GM12891 (cell line): ENCODE results near the gene TAB2.

Experiments
- POLR2A ChIP-seq: IDR thresholded peaks from 2 replicates; pipeline ENCODE4 v1.6.1; 2011; ENCODE audit warnings: low read depth, low read length, control low read depth
- POLR2AphosphoS5 ChIP-seq: IDR thresholded peaks from 2 replicates; pipeline ENCODE4 v1.6.1; 2011; ENCODE audit warnings: low read depth, low read length, control low read depth
- POU2F2 ChIP-seq: IDR thresholded peaks from 2 replicates; pipeline ENCODE4 v1.6.1; 2011; ENCODE audit warnings: low read depth, mild to moderate bottlenecking, control low read depth, low read length, moderate library complexity
- TAF1 ChIP-seq: IDR thresholded peaks from 2 replicates; pipeline ENCODE4 v1.6.1; 2011; ENCODE audit warnings: low read depth, low read length, control low read depth

- no peak for TF ChIP-seq POU2F2
- no peak for TF ChIP-seq POLR2A
- no peak for TF ChIP-seq POLR2AphosphoS5
- TF ChIP-seq TAF1, result no peak
Measured at GRCh38 chr6:149305372-149305771, 12.1 kb upstream of the TAB2 start.
